Mesenchymal stem cell (in vitro differentiated cells and primary cell): ENCODE measurements around the gene MANSC1.
"Not testable (repeated sequence)": the region's sequence is repeated elsewhere in the genome, so short reads cannot be mapped to it uniquely, and the experiment has no call there.

Experiments used
- DNase-seq: peaks from one replicate; pipeline ENCODE4 v3.0.0-alpha.2; 2013
- H2AFZ ChIP-seq: one replicate; pipeline ENCODE4 v1.6.1; 2013; ENCODE audit warnings: low read depth, mild to moderate bottlenecking, control low read depth, inconsistent platforms, low read length, moderate library complexity
- H2AK5ac ChIP-seq: 2 replicates; pipeline ENCODE4 v1.6.1; 2013; ENCODE audit warnings: low read length, moderate library complexity, mild to moderate bottlenecking, inconsistent platforms; ENCODE audit not compliant: severe bottlenecking
- H2BK120ac ChIP-seq: one replicate; pipeline ENCODE4 v1.6.1; 2013; ENCODE audit warnings: low read depth, mild to moderate bottlenecking, inconsistent platforms, low read length, moderate library complexity
- H2BK12ac ChIP-seq, 2 experiments: one replicate each; pipeline ENCODE4 v1.6.1; 2013; ENCODE audit warnings: inconsistent platforms in 2 of 2, low read length in 2 of 2, mild to moderate bottlenecking in 2 of 2, moderate library complexity in 2 of 2, control low read depth in 1 of 2
- H2BK15ac ChIP-seq: one replicate; pipeline ENCODE4 v1.6.1; 2013; ENCODE audit warnings: mild to moderate bottlenecking, low read depth, inconsistent platforms; ENCODE audit not compliant: poor library complexity, severe bottlenecking
- H2BK5ac ChIP-seq: 2 replicates; pipeline ENCODE4 v1.6.1; 2013; ENCODE audit warnings: low read depth, mild to moderate bottlenecking, low read length, control low read depth, inconsistent platforms; ENCODE audit not compliant: poor library complexity, severe bottlenecking
- H3K14ac ChIP-seq, 2 experiments: one replicate each; pipeline ENCODE4 v1.6.1; 2013; ENCODE audit warnings: inconsistent platforms in 2 of 2, low read length in 2 of 2, control low read depth in 1 of 2, mild to moderate bottlenecking in 1 of 2, moderate library complexity in 1 of 2
- H3K18ac ChIP-seq, 2 experiments: one replicate each; pipeline ENCODE4 v1.6.1; 2013; ENCODE audit warnings: inconsistent platforms in 2 of 2, low read length in 2 of 2, control low read depth in 1 of 2, low read depth in 1 of 2, mild to moderate bottlenecking in 1 of 2
- H3K23ac ChIP-seq, 2 experiments: one replicate each; pipeline ENCODE4 v1.6.1; 2013; ENCODE audit warnings: inconsistent platforms in 2 of 2, low read length in 2 of 2, mild to moderate bottlenecking in 2 of 2, moderate library complexity in 2 of 2, control low read depth in 1 of 2
- H3K27ac ChIP-seq: 2 replicates; pipeline ENCODE4 v1.5.1; 2013; ENCODE audit warnings: mild to moderate bottlenecking, moderate library complexity, low read length, control low read depth, inconsistent platforms; ENCODE audit not compliant: poor library complexity, severe bottlenecking
- H3K27me3 ChIP-seq, 2 experiments: 2 replicates each; pipeline versions ENCODE4 v1.6.1 to v1.7.0; 2013; ENCODE audit warnings: low read length in 2 of 2, mild to moderate bottlenecking in 2 of 2, moderate library complexity in 2 of 2, control low read depth in 1 of 2, inconsistent platforms in 1 of 2; ENCODE audit not compliant: control insufficient read depth in 1 of 2, insufficient read depth in 1 of 2
- H3K36me3 ChIP-seq, 2 experiments: 2 replicates each; pipeline versions ENCODE4 v1.6.1 to v1.7.0; 2013; ENCODE audit warnings: low read length in 2 of 2, control low read depth in 1 of 2, inconsistent platforms in 1 of 2, low read depth in 1 of 2, mild to moderate bottlenecking in 1 of 2; ENCODE audit not compliant: insufficient read depth in 2 of 2, control insufficient read depth in 1 of 2
- H3K4ac ChIP-seq, 2 experiments: one replicate each; pipeline ENCODE4 v1.6.1; 2013; ENCODE audit warnings: inconsistent platforms in 2 of 2, low read length in 2 of 2, mild to moderate bottlenecking in 2 of 2, moderate library complexity in 2 of 2, control low read depth in 1 of 2, low read depth in 1 of 2
- H3K4me1 ChIP-seq: 2 replicates; pipeline ENCODE4 v1.6.1; 2013; ENCODE audit warnings: low read depth, low read length, control low read depth; ENCODE audit not compliant: control insufficient read depth, insufficient read depth
- H3K4me2 ChIP-seq: 2 replicates; pipeline ENCODE4 v1.6.1; 2013; ENCODE audit warnings: low read length, mild to moderate bottlenecking, inconsistent platforms; ENCODE audit not compliant: poor library complexity, severe bottlenecking
- H3K4me3 ChIP-seq, 2 experiments: 2 replicates each; pipeline versions ENCODE4 v1.5.1 to v1.7.0; 2013; ENCODE audit warnings: low read length in 2 of 2, mild to moderate bottlenecking in 2 of 2, control low read depth in 1 of 2, low read depth in 1 of 2; ENCODE audit not compliant: insufficient read depth in 1 of 2
- H3K79me1 ChIP-seq: replicated peaks from 2 replicates; pipeline ENCODE4 v1.6.1; 2013; ENCODE audit warnings: mild to moderate bottlenecking, control low read depth, low read length, inconsistent platforms; ENCODE audit not compliant: poor library complexity, severe bottlenecking
- H3K9ac ChIP-seq: 2 replicates; pipeline ENCODE4 v1.7.0; 2013; ENCODE audit warnings: mild to moderate bottlenecking, low read length, moderate library complexity
- H3K9me3 ChIP-seq: 2 replicates; pipeline ENCODE4 v1.7.0; 2013; ENCODE audit warnings: mild to moderate bottlenecking, low read length; ENCODE audit not compliant: control insufficient read depth
- H4K8ac ChIP-seq: one replicate; pipeline ENCODE4 v1.6.1; 2013; ENCODE audit warnings: inconsistent platforms, mild to moderate bottlenecking, low read length, moderate library complexity
- H4K91ac ChIP-seq: one replicate; pipeline ENCODE4 v1.6.1; 2013; ENCODE audit warnings: mild to moderate bottlenecking, low read length, inconsistent platforms
- WGBS: methylation state at CpG from one replicate; pipeline ENCODE4 v1.1.7; 2013; ENCODE audit warnings: mixed read lengths; 5-methylcytosine and 5-hydroxymethylcytosine counted together

MANSC1 gene

DNA sequence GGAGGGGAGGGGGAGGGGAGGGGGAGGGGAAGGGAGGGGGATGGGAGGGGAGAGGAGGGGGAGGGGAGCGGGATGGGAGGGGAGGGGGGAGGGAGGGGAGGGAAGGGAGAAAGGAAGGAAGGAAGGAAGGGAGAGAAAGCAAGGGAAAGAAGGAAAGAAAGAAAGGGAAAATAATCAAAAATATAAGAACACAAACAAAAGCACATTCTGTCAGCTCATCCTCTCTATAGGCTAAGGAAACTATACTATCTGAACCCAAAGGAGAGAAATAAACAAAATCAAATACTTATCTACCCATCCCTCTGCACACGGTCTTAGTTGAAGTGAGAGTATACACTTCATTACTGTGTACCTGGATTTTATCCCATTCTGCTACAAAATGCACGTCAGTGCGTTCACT lies 26.9 kb downstream of the MANSC1 start:
- no peak for DNase-seq
- H2AK5ac ChIP-seq = no peak overlapping the region
- H3K9ac ChIP-seq = no peak overlapping the region
- peaks cover 8% of the 10 kb centered on the region for H3K4me1 ChIP-seq
- no peak overlapping the region for H3K14ac ChIP-seq
- H2BK12ac ChIP-seq = no peak overlapping the region
- no peaks in the 10 kb centered on the region for H3K79me1 ChIP-seq
- H3K18ac ChIP-seq = no peak overlapping the region
- no peak overlapping the region for H2AFZ ChIP-seq
- H3K4me3 ChIP-seq = no peak overlapping the region
- no peaks in the 10 kb centered on the region for H3K27me3 ChIP-seq
- no peaks in the 10 kb centered on the region for H3K9me3 ChIP-seq
- H2BK120ac ChIP-seq = no peak overlapping the region
- H2BK5ac ChIP-seq = no peak overlapping the region
- no peak overlapping the region for H2BK15ac ChIP-seq
- peak overlapping the region; percentile 70 for H3K27ac ChIP-seq
- H4K91ac ChIP-seq = no peak overlapping the region
- H3K4ac ChIP-seq = no peak overlapping the region
- no peak overlapping the region for H4K8ac ChIP-seq
- WGBS = 97% methylated on average over 3 of the region's 4 CpGs
- no peaks in the 10 kb centered on the region for H3K36me3 ChIP-seq
- no peak overlapping the region for H3K23ac ChIP-seq
- H3K4me2 ChIP-seq = peak overlapping the region; percentile 35

DNA sequence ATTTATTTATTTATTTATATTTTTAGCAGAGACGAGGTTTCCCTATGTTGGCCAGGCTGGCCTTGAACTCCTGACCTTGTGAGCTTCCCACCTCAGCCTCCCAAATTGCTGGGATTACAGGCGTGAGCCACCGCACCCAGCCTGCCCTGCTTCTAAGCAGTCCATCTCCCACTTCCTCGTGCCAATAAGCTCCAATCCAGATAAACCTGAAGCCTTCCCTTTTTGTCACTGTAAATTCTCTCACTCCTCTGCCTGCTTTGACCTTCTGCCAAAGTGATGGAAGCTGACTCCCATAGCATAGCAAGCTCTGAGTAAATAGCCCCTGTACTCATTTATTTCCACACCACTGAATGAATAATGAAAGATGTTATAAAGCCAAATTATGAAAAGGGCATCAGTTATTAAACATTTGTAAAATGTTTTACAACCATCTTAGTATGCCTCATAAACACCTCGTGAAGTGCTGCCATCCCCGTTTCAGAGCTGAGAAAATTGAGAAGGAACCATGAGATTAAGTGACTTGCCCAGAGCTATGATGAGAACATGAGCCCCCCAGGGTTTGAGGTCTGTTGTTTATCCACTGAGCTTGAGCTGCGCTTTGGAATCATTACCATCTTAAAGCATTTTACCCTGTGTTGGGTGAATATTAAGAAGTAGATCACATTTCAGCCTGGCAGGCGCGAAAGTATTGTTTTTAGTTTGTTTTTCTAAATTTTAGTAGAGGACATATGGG lies 30.4 kb downstream of the MANSC1 start:
- DNase-seq = no peak
- H3K4me2 ChIP-seq = peak overlapping the region; percentile 17
- peak overlapping the region in 1 of 2 experiments; percentile 64 for H3K4me3 ChIP-seq
- no peak overlapping the region for H3K4ac ChIP-seq
- H3K9ac ChIP-seq = peak overlapping the region; percentile 62
- H4K8ac ChIP-seq = no peak overlapping the region
- H3K27ac ChIP-seq = peak overlapping the region; percentile 43
- H3K36me3 ChIP-seq = no peaks in the 10 kb centered on the region
- H3K18ac ChIP-seq = no peak overlapping the region
- H2AK5ac ChIP-seq = no peak overlapping the region
- H3K4me1 ChIP-seq = peaks cover 8% of the 10 kb centered on the region
- H3K14ac ChIP-seq = no peak overlapping the region
- no peak overlapping the region for H2BK12ac ChIP-seq
- no peak overlapping the region for H4K91ac ChIP-seq
- H2BK15ac ChIP-seq = no peak overlapping the region
- no peak overlapping the region for H3K23ac ChIP-seq
- no peaks in the 10 kb centered on the region for H3K27me3 ChIP-seq
- H3K9me3 ChIP-seq = no peaks in the 10 kb centered on the region
- WGBS = 78% methylated on average over 9 of the region's 9 CpGs
- H2AFZ ChIP-seq = no peak overlapping the region
- no peak overlapping the region for H2BK120ac ChIP-seq
- H3K79me1 ChIP-seq = no peaks in the 10 kb centered on the region
- no peak overlapping the region for H2BK5ac ChIP-seq

DNA sequence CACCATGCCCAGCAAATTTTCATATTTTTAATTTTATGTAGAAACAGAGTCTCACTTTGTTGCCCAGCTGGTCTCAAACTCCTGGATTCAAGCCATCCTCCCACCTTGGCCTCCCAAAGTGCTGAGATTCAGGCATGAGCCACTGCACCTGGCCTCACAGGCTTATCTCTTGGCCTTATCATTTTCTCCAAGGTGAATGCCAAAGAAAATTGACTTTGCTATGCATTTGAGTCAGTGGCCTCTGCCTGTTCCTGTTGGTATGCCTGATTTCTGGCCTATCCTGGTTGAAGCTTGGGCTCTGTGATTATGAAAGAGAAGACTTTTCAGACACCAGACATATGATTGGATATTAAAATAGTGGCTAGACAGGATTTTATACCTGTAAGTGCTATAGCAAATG lies 34.2 kb downstream of the MANSC1 start:
- no peak overlapping the region for H3K14ac ChIP-seq

DNA sequence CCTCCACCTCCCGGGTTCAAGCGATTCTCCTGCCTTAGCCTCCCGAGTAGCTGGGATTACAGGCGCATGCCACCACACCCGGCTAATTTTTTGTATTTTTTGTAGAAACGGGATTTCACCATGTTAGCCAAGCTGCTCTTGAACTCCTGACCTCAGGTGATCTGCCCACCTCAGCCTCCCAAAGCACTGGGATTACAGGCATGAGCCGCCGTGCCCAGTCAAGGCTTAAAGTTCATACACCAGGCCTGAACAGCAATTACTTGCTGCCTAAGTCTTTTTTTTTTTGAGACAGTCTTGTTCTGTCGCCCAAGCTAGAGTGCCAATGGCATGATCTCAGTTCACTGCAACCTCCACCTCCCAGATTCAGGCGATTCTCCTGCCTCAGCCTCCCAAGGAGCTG lies 39.3 kb downstream of the MANSC1 start:
- 90% methylated on average over 9 of the region's 10 CpGs for WGBS
- not testable (repeated sequence) for H2BK120ac ChIP-seq, H3K18ac ChIP-seq

More for the DNA sequence above, 34.2 kb downstream of the MANSC1 start:
- Histone ChIP-seq H2BK15ac (no peak overlapping the region), H3K27ac (no peak overlapping the region), H3K4ac (no peak overlapping the region), H3K18ac (no peak overlapping the region), H3K4me2 (no peak overlapping the region), H3K27me3 (no peaks in the 10 kb centered on the region), H4K8ac (no peak overlapping the region), H2BK12ac (no peak overlapping the region), H3K4me1 (peaks cover 4% of the 10 kb centered on the region), H2BK5ac (no peak overlapping the region), H3K9me3 (no peaks in the 10 kb centered on the region), H3K9ac (no peak overlapping the region), H2AK5ac (no peak overlapping the region), H2AFZ (no peak overlapping the region), H3K36me3 (no peaks in the 10 kb centered on the region), H3K4me3 (no peak overlapping the region), H2BK120ac (no peak overlapping the region), H3K79me1 (no peaks in the 10 kb centered on the region), H3K23ac (no peak overlapping the region), H4K91ac (no peak overlapping the region)
- DNase-seq = no peak

More for the DNA sequence above, 39.3 kb downstream of the MANSC1 start:
- not testable (repeated sequence) for H2BK5ac ChIP-seq, H4K91ac ChIP-seq, H3K36me3 ChIP-seq, H3K4me1 ChIP-seq, H3K14ac ChIP-seq, H3K27ac ChIP-seq, H3K4ac ChIP-seq, H3K4me3 ChIP-seq, H2AK5ac ChIP-seq, H3K79me1 ChIP-seq, H2BK12ac ChIP-seq, H3K9ac ChIP-seq, H2BK15ac ChIP-seq, H3K27me3 ChIP-seq, H3K4me2 ChIP-seq, H3K23ac ChIP-seq, H3K9me3 ChIP-seq, H4K8ac ChIP-seq, H2AFZ ChIP-seq, DNase-seq
